ENCODE data around the gene ARL3. TPM values are rescaled to one million over a fixed set of nuclear protein-coding genes. Genes with fewer than 3 reads are reported as not detected.
"Not testable (repeated sequence)": the region's sequence is repeated elsewhere in the genome, so short reads cannot be mapped to it uniquely, and the experiment has no call there.

The ARL3 gene
- total RNA-seq, 4 donors from 2014 or later = 1.4 to 9.1 (median 2.4) TPM

GRCh38 chr10:102721954-102722353, 7.8 kb upstream of the ARL3 start:
- TF ChIP-seq POLR2A (IDR thresholded peaks at IDR 0.05) = no peak
- no peak for TF ChIP-seq CTCF (IDR thresholded peaks at IDR 0.05)
- no peak for DNase-seq
- H3K27ac ChIP-seq = no peak overlapping the region
- H3K27me3 ChIP-seq = no peaks in the 10 kb centered on the region
- no peak overlapping the region for H3K4me3 ChIP-seq
- H3K36me3 ChIP-seq = no peaks in the 10 kb centered on the region
- H3K4me1 ChIP-seq = no peaks in the 10 kb centered on the region
- H3K9me3 ChIP-seq = no peaks in the 10 kb centered on the region

GRCh38 chr10:102720775-102721301, 6.6 kb upstream of the ARL3 start:
- no peaks in the 10 kb centered on the region for H3K9me3 ChIP-seq
- H3K4me3 ChIP-seq = no peak overlapping the region
- H3K36me3 ChIP-seq = no peaks in the 10 kb centered on the region
- DNase-seq = no peak
- peaks cover 0 to under 1% (median 0%) of the 10 kb centered on the region in 4 donors for H3K4me1 ChIP-seq
- TF ChIP-seq POLR2A (IDR thresholded peaks at IDR 0.05) = no peak
- no peaks in the 10 kb centered on the region for H3K27me3 ChIP-seq
- no peak overlapping the region for H3K27ac ChIP-seq

GRCh38 chr10:102720337-102720736, 6.1 kb upstream of the ARL3 start:
- TF ChIP-seq POLR2A (IDR thresholded peaks at IDR 0.05) (no peak), CTCF (IDR thresholded peaks at IDR 0.05) (no peak)
- Histone ChIP-seq H3K27ac (no peak overlapping the region), H3K4me1 (peaks cover 0 to 6% (median 0%) of the 10 kb centered on the region in 4 donors), H3K4me3 (no peak overlapping the region), H3K9me3 (no peaks in the 10 kb centered on the region), H3K36me3 (no peaks in the 10 kb centered on the region), H3K27me3 (no peaks in the 10 kb centered on the region)
- no peak for DNase-seq

GRCh38 chr10:102718220-102718619, 4.0 kb upstream of the ARL3 start:
- no peak overlapping the region for H3K4me3 ChIP-seq
- no peak for DNase-seq
- H3K9me3 ChIP-seq = no peaks in the 10 kb centered on the region
- no peak overlapping the region for H3K27ac ChIP-seq
- TF ChIP-seq POLR2A (IDR thresholded peaks at IDR 0.05) (no peak), CTCF (IDR thresholded peaks at IDR 0.05) (no peak)
- H3K36me3 ChIP-seq = no peaks in the 10 kb centered on the region
- H3K27me3 ChIP-seq = no peaks in the 10 kb centered on the region
- H3K4me1 ChIP-seq = peaks cover 0 to 12% (median 0%) of the 10 kb centered on the region in 4 donors

GRCh38 chr10:102716900-102717565, 2.8 kb upstream of the ARL3 start:
- not testable (repeated sequence) for H3K9me3 ChIP-seq, DNase-seq, H3K27ac ChIP-seq, H3K4me3 ChIP-seq, H3K27me3 ChIP-seq, H3K36me3 ChIP-seq
- peaks cover 0 to 17% (median 0%) of the 10 kb centered on the region in 4 donors for H3K4me1 ChIP-seq

- Histone ChIP-seq H3K36me3 (no peaks in the 10 kb centered on the region), H3K4me3 (no peak overlapping the region)
These were observed 1.7 kb upstream of the ARL3 start for GRCh38 chr10:102715880-102716279.

More at GRCh38 chr10:102715880-102716279, 1.7 kb upstream of the ARL3 start:
- H3K9me3 ChIP-seq = no peaks in the 10 kb centered on the region
- no peak for DNase-seq
- H3K27ac ChIP-seq = no peak overlapping the region
- H3K27me3 ChIP-seq = no peaks in the 10 kb centered on the region
- H3K4me1 ChIP-seq = peaks cover 0 to 17% (median 0%) of the 10 kb centered on the region in 4 donors
- TF ChIP-seq CTCF (IDR thresholded peaks at IDR 0.05) (no peak), POLR2A (IDR thresholded peaks at IDR 0.05) (no peak)

Data from Peyer's patch (tissue), 4 donors.